Nucleus accumbens (tissue), 56 donors: Measurements from ENCODE around the gene GPBP1L1.
A peak's percentile ranks its signal among the peaks of the same experiment; 100 is the strongest.
"Not testable (repeated sequence)": the region's sequence is repeated elsewhere in the genome, so short reads cannot be mapped to it uniquely, and the experiment has no call there.

Experiments used
- DNase-seq, 56 donors: peaks; one replicate each; lab custom pipeline; 2025; lab: John Stamatoyannopoulos, UW

The GPBP1L1 gene

DNA sequence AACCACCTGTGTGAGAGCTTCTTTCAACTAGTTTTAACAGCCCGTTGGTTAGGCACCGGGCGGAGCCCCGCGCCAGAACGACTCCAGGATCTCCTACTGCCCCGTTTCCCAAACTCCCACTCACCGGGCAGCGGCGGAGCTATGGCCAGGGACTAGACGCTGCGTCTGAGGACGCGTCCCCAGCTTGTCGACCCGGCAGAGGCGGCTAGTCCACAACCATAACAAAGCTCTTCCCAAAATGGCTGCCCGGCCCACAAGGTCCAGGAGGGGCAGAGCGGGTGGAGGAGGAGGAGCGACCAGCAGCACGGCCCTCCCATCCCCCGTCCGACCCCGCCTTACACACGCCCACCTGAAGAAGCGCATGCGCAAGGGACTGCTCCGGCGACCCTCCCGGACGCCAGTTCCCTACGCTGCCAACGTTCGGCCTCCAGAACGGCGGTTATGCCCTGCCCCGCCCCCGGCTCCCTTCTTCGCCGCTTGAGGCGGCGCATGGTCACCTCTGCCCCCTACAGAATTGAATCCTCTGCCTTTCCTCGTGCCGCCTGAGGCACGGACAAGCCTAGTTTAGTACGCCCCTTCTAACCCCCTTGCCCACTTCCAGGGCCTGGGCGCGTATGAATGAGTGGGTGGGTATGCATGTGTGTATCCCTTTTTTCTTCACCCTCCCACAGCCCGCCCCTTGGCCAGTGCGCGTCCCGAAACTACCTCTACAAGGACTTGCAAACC, at the start of gene GPBP1L1:
Gene GPBP1L1 (minus strand): TSS at position 246 of the 726 bp plus-strand sequence. CDS start 27,446 bp downstream, outside the sequence.
- peak; percentile 52 to 98 (median 96) for DNase-seq

GRCh38 chr1:45730780-45731319, 44.5 kb upstream of the GPBP1L1 start:
- DNase-seq = no peak

DNA sequence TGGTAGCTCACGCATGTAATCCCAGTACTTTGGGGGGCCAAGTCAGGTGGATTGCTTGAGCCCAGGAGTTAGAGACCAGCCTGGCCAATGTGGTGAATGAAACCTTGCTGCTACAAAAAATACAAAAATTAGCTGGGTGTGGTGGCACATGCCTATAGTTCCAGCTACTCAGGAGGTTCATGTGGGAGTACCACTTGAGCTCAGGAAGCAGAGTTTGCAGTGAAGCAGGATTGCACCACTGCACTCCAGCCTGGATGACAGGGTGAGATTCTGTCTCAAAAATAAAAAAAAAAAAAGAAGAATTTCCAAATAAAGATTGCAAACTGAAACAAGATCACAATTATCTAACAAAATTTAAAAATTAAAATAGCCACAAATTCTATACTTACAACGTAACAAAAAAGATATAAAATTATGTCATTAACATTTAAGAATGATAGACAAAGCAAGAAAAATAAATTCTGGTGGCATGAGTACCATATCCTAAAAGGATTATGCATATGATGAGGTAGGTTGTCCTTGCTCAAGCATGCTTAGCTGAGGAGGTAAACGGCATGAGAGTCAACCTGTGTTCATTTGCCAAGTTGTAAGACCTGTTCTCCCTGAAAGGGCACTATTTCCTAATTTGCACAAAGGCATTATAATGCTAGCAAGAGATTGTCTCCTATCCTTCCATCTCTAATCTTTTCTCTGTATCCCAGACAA, 43.9 kb upstream of the GPBP1L1 start:
- peak in 6 of 56 donors; percentile 2 to 14 (median 4) for DNase-seq

DNA sequence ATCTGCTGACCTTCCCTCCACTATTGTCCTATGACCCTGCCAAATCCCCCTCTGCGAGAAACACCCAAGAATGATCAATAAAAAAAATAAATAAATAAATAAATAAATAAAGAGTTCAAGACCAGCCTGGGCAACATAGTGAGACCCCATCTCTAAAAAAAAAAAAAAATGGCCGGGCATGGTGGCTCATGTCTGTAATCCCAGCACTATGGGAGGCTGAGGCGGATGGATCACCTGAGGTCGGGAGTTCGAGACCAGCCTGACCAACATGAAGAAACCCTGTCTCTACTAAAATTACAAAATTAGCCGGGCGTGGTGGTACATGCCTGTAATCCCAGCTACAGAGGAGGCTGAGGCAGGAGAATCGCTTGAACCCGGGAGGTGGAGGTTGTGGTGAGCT, 39.7 kb upstream of the GPBP1L1 start:
- DNase-seq = not testable (repeated sequence)

DNA sequence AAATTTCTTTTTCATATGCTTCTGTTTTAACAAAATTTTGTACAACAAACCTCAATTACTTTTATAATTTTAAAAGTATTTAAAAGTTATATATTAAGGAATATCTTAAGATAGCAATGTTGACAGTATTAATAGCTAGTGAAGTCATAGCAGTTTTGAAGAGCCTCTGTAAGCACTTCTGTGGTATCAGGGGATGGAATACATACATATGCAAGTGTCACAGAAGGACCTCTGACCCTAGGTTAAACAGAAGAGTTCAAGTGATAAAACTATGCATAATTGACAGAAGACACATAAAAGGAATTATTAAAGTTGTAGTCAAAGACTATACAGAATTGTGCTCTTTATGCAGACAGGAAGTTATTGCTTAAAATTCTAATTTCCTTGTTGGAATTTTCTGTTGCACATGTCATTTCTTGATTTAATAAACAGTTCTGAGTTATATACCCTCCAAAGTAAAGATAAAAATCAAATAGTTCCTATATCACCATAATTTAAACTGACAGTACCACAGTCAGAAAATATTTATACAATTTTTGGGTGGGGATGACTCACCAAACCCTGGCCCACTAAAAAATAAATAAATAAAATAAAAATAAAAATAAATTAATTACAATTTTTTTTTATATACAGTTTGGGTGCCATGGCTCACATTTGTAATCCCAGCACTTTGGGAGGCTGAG, 37.1 kb upstream of the GPBP1L1 start:
- no peak for DNase-seq

DNA sequence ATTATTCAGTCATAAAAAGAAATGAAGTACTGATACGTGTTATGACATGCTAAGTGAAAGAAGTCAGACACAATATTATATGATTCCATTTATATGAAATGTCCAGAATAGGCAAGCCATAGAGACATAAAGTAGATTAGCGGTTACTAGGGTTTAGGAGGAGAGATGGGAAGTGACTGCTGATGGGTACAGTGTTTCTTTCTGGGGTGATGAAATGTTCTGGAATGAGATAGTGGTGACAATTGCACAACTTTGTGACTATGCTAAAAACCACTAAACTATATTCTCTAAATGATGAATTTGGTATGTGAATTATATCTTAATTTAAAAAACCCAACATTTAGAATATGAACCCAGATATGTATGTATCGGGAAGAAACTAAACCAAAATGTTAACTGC, 36.5 kb upstream of the GPBP1L1 start:
- no peak for DNase-seq

GRCh38 chr1:45721207-45721606, 34.9 kb upstream of the GPBP1L1 start:
- no peak for DNase-seq

DNA sequence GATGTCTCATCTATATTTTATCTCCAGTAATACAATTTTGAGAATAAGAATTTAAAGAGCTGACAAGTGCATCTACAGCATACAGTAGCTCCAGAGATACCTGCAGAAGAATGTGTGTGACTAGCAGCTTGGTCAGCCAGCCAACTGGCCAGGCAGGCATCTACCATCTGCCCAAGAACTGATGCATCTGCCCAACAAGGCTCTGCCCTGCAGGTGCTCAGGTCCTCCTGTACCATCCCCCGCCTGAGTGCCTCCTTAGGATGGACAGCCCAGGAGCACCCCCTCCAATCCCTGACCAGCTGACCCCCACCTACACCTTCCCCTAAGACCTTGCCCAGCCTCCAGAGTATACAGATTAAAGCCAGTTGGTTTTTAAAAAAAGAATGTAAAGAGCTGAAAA, 32.0 kb upstream of the GPBP1L1 start:
- no peak for DNase-seq

DNA sequence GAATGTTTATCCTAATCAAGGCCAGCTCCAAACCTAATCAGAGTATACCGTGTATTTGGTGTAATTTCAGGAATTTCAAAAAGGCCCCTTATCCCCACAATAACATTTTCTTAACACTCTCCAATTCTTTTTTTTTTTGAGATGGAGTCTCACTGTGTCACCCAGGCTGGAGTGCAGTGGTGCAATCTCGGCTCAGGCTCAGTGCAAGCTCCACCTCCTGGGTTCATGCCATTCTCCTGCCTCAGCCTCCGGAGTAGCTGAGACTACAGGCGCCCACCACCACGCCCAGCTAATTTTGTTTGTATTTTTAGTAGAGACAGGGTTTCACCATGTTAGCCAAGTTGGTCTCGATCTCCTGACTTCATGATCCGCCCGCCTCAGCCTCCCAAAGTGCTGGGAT, 31.1 kb upstream of the GPBP1L1 start:
- not testable (repeated sequence) for DNase-seq

- DNase-seq = no peak
Observed at GRCh38 chr1:45716700-45717099, 30.4 kb upstream of the GPBP1L1 start.

DNA sequence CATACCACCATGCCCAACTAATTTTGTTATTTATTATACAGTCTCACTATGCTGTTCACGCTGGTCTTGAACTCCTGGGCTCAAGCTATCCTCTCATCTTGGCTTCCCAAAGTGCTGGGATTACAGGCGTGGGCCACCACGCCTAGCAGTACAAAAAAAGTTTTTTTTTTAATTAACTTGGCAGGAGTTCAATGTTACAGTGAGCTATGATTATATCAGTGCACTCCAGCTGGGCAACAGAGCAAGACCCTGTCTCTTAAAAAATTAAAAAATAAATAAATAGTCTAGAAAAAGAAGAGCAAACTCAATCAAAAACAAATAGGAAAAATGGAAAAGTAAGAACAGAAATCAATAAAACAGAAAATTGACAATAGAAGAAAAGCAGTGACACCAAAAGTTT, 27.4 kb upstream of the GPBP1L1 start:
- no peak for DNase-seq

DNA sequence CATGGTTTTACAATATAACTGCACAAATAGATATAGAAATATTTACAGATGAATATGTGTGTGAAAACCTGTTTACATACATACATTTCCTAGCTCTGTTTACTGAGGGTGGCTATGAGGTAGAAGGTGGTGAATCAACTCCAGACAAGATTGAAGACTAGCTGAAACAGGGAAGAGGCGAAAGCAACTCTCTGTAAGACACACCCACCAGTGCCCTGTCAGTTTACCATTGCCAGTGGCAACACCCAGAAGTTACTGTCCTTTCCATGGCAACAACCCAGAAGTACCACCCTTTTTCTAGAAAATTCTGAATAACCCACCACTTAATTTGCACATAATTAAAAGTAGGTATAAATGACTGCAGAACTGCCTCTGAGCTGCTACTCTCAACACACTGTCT, 18.3 kb upstream of the GPBP1L1 start:
- DNase-seq = no peak

GRCh38 chr1:45694823-45695222, 8.5 kb upstream of the GPBP1L1 start:
- DNase-seq = no peak

- not testable (repeated sequence) for DNase-seq
Observed at GRCh38 chr1:45693811-45694210, 7.5 kb upstream of the GPBP1L1 start.

GRCh38 chr1:45687754-45688740, 1.7 kb upstream of the GPBP1L1 start, which contains the start of gene TMEM69:
TMEM69 (plus strand) TSS chr1:45688181; CDS start chr1:45691069, 2,888 bp downstream.
- peak in 55 of 56 donors; percentile 4 to 88 (median 69) for DNase-seq

DNA sequence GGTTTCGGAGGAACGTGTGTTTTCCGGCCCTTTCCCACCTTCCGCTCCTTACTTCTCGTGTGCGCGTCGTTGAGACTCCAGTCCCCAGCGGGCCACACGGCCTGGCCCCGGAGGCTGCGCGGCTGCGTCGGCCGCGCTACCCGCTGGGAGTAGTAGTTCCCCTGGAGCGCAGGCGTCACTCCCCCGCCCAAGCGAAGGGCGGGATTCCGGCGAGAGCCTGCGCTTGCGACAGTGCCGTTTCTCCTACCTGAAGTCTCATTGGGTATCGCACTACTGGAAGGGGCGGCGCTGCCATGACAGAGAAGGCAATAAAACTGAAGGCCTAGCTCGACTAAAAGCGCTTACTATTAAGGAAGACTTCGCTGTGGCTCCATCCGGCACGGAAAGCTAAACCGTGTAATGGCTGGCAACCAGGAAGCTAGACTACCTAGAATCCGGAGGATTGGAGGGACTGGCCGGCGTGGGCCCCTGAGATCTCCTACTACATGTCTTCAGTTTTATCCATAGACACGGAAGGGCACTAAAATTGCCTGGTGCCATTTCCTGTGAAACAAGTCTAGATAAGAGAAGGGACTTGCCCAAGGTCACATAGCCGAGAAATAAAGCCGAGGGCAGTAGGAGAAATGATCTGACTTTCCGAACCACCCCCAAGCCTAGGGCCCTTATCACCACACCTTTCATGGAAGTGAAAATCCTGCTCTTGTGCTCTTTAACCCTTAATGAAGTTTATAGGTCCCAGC, 851 bp upstream of the GPBP1L1 start:
- DNase-seq = peak; percentile 82 to 99 (median 95)

- peak in 22 of 56 donors; percentile 34 to 86 (median 63) for DNase-seq
Observed at GRCh38 chr1:45686015-45686287, 382 bp downstream of the GPBP1L1 start.

- no peak for DNase-seq
Observed at GRCh38 chr1:45685308-45686014, 872 bp downstream of the GPBP1L1 start.

DNA sequence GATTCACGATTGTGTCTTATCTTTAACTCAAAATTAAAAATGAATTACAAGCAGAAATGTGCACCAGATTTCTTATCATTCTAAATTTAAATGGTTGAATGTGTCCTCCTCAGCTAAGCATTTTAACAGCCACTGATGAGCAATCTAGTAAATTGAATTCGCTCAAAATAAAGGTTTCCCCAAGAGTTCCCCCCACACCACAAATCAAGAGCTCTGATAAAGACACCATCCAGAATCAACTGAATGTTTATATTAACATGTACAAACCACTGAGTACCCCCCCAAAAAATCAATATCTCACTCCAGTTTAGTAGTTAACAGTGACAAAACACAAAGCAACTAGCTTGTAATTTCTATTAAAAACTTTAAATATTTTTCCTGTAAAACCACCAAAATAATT, 1.9 kb downstream of the GPBP1L1 start:
- DNase-seq = no peak
